AML-193 (cell line): ENCODE measurements around the gene RHBDF2.

Experiments used
- DNase-seq, 2 experiments: peaks; one replicate each; lab custom pipeline; 2025; lab: John Stamatoyannopoulos, UW

Gene RHBDF2

GRCh38 chr17:76501018-76501826 is at the start of gene RHBDF2:
RHBDF2 (minus strand) TSS chr17:76501423; CDS start chr17:76481524, 19,899 bp downstream.
- DNase-seq, result peak; percentile 88 to 93

- DNase-seq, result no peak
These were observed 48.3 kb upstream of the RHBDF2 start for GRCh38 chr17:76549539-76549938.

- DNase-seq, result no peak
These were observed 47.9 kb upstream of the RHBDF2 start for GRCh38 chr17:76549215-76549518.

GRCh38 chr17:76548378-76549214 is 47.4 kb upstream of the RHBDF2 start:
- DNase-seq, result no peak

GRCh38 chr17:76547642-76548202 is 46.5 kb upstream of the RHBDF2 start:
- DNase-seq, result no peak

- peak; percentile 51 to 60 for DNase-seq
These were observed 46.0 kb upstream of the RHBDF2 start for GRCh38 chr17:76547183-76547641.

GRCh38 chr17:76546556-76547182 is 45.4 kb upstream of the RHBDF2 start:
- no peak for DNase-seq

- no peak for DNase-seq
These were observed 44.8 kb upstream of the RHBDF2 start for GRCh38 chr17:76545918-76546555.

GRCh38 chr17:76544546-76545365 is 43.5 kb upstream of the RHBDF2 start:
- no peak for DNase-seq

GRCh38 chr17:76543826-76544545 is 42.8 kb upstream of the RHBDF2 start:
- DNase-seq, result no peak

- no peak for DNase-seq
These were observed 42.2 kb upstream of the RHBDF2 start for GRCh38 chr17:76543482-76543825.

GRCh38 chr17:76542984-76543383 is 41.8 kb upstream of the RHBDF2 start:
- DNase-seq, result no peak

- no peak for DNase-seq
These were observed 41.3 kb upstream of the RHBDF2 start for GRCh38 chr17:76542566-76542971.

- DNase-seq, result no peak
These were observed 40.7 kb upstream of the RHBDF2 start for GRCh38 chr17:76541739-76542454.

GRCh38 chr17:76540381-76541300 is 39.4 kb upstream of the RHBDF2 start:
- DNase-seq, result no peak

GRCh38 chr17:76539631-76540271 is 38.5 kb upstream of the RHBDF2 start, which contains the start of gene PRCD:
PRCD (plus strand) TSS chr17:76540044; CDS start chr17:76540142, 98 bp downstream.
- DNase-seq, result no peak

GRCh38 chr17:76538941-76539570 is 37.8 kb upstream of the RHBDF2 start:
- no peak for DNase-seq
